ENCODE results near the gene ZNRF3. TPM values are rescaled to one million over a fixed set of nuclear protein-coding genes. Genes with fewer than 3 reads are reported as not detected.
"Not testable (repeated sequence)": the region's sequence is repeated elsewhere in the genome, so short reads cannot be mapped to it uniquely, and the experiment has no call there.

Gene ZNRF3
- total and polyA plus RNA-seq, 2 experiments from 2014 or later, result 0.56 to 3.9 TPM

- no peak for DNase-seq
- in situ Hi-C loops (cut with MboI), result loop anchor here (25.0 kb wide), 1 partner anchor 270 kb away; no protein-coding TSS in a partner anchor
- no peaks in the 10 kb centered on the region for H3K4me1 ChIP-seq (ENCODE audit: insufficient read depth)
- TF ChIP-seq EZH2 (IDR thresholded peaks at IDR 0.05; ENCODE audit: insufficient read depth, poor library complexity, severe bottlenecking), result no peak
- TF ChIP-seq EZH2phosphoT487 (IDR thresholded peaks at IDR 0.05; ENCODE audit: insufficient read depth, low read depth), result no peak
- H3K4me2 ChIP-seq (ENCODE audit: unreplicated experiment), result no peak overlapping the region
- H3K36me3 ChIP-seq (ENCODE audit: low read depth), result no peaks in the 10 kb centered on the region
- no peaks in the 10 kb centered on the region for H3K9me3 ChIP-seq (ENCODE audit: low read depth)
- H3K9me2 ChIP-seq (ENCODE audit: insufficient read depth), result no peaks in the 10 kb centered on the region
- H4K20me1 ChIP-seq (ENCODE audit: insufficient read depth), result no peaks in the 10 kb centered on the region
- H3K9ac ChIP-seq, result no peak overlapping the region
- no peaks in the 10 kb centered on the region for H3K79me2 ChIP-seq (ENCODE audit: insufficient read depth)
- 70 to 75% methylated on average over 3 of the region's 3 CpGs for WGBS, 2 experiments (ENCODE audit: low coverage in 1 of 2, low lambda C conversion rate in 2 of 2, missing lambda C conversion rate in 2 of 2)
- no peak overlapping the region for H3K4me3 ChIP-seq
- H3K27ac ChIP-seq, result no peak overlapping the region
- no peaks in the 10 kb centered on the region for H3K27me3 ChIP-seq (replicated peaks; ENCODE audit: insufficient read depth)
- H2AFZ ChIP-seq, result no peak overlapping the region
- H3F3A ChIP-seq (ENCODE audit: insufficient read depth), result no peaks in the 10 kb centered on the region
Observed at GRCh38 chr22:28867191-28867590, 16.2 kb upstream of the ZNRF3 start.

- WGBS, 2 experiments (ENCODE audit: low coverage in 1 of 2, low lambda C conversion rate in 2 of 2, missing lambda C conversion rate in 2 of 2), result 74% methylated on average over 8 of the region's 8 CpGs
- in situ Hi-C loops (cut with MboI), result loop anchor here (25.0 kb wide), 1 partner anchor 269 kb away; no protein-coding TSS in a partner anchor
- not testable (repeated sequence) for H3F3A ChIP-seq (ENCODE audit: insufficient read depth); H3K9me2 ChIP-seq (ENCODE audit: insufficient read depth); H3K4me3 ChIP-seq; H3K9ac ChIP-seq; H3K36me3 ChIP-seq (ENCODE audit: low read depth); H3K4me2 ChIP-seq (ENCODE audit: unreplicated experiment); DNase-seq; H4K20me1 ChIP-seq (ENCODE audit: insufficient read depth); H3K9me3 ChIP-seq (ENCODE audit: low read depth); H2AFZ ChIP-seq; H3K4me1 ChIP-seq (ENCODE audit: insufficient read depth); H3K79me2 ChIP-seq (ENCODE audit: insufficient read depth); H3K27ac ChIP-seq; H3K27me3 ChIP-seq (replicated peaks; ENCODE audit: insufficient read depth)
Observed at GRCh38 chr22:28868389-28868788, 15.0 kb upstream of the ZNRF3 start.

- no peaks in the 10 kb centered on the region for H3F3A ChIP-seq (ENCODE audit: insufficient read depth)
- no peaks in the 10 kb centered on the region for H3K36me3 ChIP-seq (ENCODE audit: low read depth)
- H2AFZ ChIP-seq, result no peak overlapping the region
- DNase-seq, result no peak
- H3K4me1 ChIP-seq (ENCODE audit: insufficient read depth), result no peaks in the 10 kb centered on the region
- no peak overlapping the region for H3K9ac ChIP-seq
- H4K20me1 ChIP-seq (ENCODE audit: insufficient read depth), result no peaks in the 10 kb centered on the region
- no peak overlapping the region for H3K4me2 ChIP-seq (ENCODE audit: unreplicated experiment)
- no peak overlapping the region for H3K27ac ChIP-seq
- no peaks in the 10 kb centered on the region for H3K27me3 ChIP-seq (replicated peaks; ENCODE audit: insufficient read depth)
- no peak overlapping the region for H3K4me3 ChIP-seq
- H3K9me3 ChIP-seq (ENCODE audit: low read depth), result no peaks in the 10 kb centered on the region
- H3K79me2 ChIP-seq (ENCODE audit: insufficient read depth), result no peaks in the 10 kb centered on the region
- WGBS, 2 experiments (ENCODE audit: low coverage in 1 of 2, low lambda C conversion rate in 2 of 2, missing lambda C conversion rate in 2 of 2), result 37 to 44% methylated on average over 2 of the region's 2 CpGs
- TF ChIP-seq EZH2 (IDR thresholded peaks at IDR 0.05; ENCODE audit: insufficient read depth, poor library complexity, severe bottlenecking) (no peak), EZH2phosphoT487 (IDR thresholded peaks at IDR 0.05; ENCODE audit: insufficient read depth, low read depth) (no peak)
- H3K9me2 ChIP-seq (ENCODE audit: insufficient read depth), result no peaks in the 10 kb centered on the region
- in situ Hi-C loops (cut with MboI), result loop anchor here (25.0 kb wide), 1 partner anchor 268 kb away; no protein-coding TSS in a partner anchor
Observed at GRCh38 chr22:28869736-28870135, 13.6 kb upstream of the ZNRF3 start.

- in situ Hi-C loops (cut with MboI), result loop anchor here (25.0 kb wide), 1 partner anchor 264 kb away; no protein-coding TSS in a partner anchor
- DNase-seq, result no peak
- no peak overlapping the region for H3K4me3 ChIP-seq
- no peak overlapping the region for H3K4me2 ChIP-seq (ENCODE audit: unreplicated experiment)
- H4K20me1 ChIP-seq (ENCODE audit: insufficient read depth), result no peaks in the 10 kb centered on the region
- no peaks in the 10 kb centered on the region for H3K9me2 ChIP-seq (ENCODE audit: insufficient read depth)
- WGBS, 2 experiments (ENCODE audit: low coverage in 1 of 2, low lambda C conversion rate in 2 of 2, missing lambda C conversion rate in 2 of 2), result 80 to 94% methylated on average over 3 of the region's 3 CpGs
- no peaks in the 10 kb centered on the region for H3K4me1 ChIP-seq (ENCODE audit: insufficient read depth)
- no peaks in the 10 kb centered on the region for H3K79me2 ChIP-seq (ENCODE audit: insufficient read depth)
- no peaks in the 10 kb centered on the region for H3K9me3 ChIP-seq (ENCODE audit: low read depth)
- TF ChIP-seq EZH2phosphoT487 (IDR thresholded peaks at IDR 0.05; ENCODE audit: insufficient read depth, low read depth) (no peak), EZH2 (IDR thresholded peaks at IDR 0.05; ENCODE audit: insufficient read depth, poor library complexity, severe bottlenecking) (no peak)
- no peak overlapping the region for H3K27ac ChIP-seq
- no peak overlapping the region for H2AFZ ChIP-seq
- H3F3A ChIP-seq (ENCODE audit: insufficient read depth), result no peaks in the 10 kb centered on the region
- H3K36me3 ChIP-seq (ENCODE audit: low read depth), result no peaks in the 10 kb centered on the region
- no peak overlapping the region for H3K9ac ChIP-seq
- H3K27me3 ChIP-seq (replicated peaks; ENCODE audit: insufficient read depth), result no peaks in the 10 kb centered on the region
Observed at GRCh38 chr22:28873183-28873963, 10.0 kb upstream of the ZNRF3 start.
